GM21723 (cell line): ENCODE results near the gene ARHGAP29.

Experiments used
- ATAC-seq: cut with Tn5 transposase; IDR thresholded peaks from one replicate; pipeline ENCODE4 v1.9.1; 2021; ENCODE audit warnings: mild to moderate bottlenecking, moderate library complexity; ENCODE audit not compliant: unreplicated experiment

The ARHGAP29 gene

GRCh38 chr1:94125551-94126514 lies 111.6 kb downstream of the ARHGAP29 start:
- ATAC-seq, result no peak

- no peak for ATAC-seq
Observed at GRCh38 chr1:94124538-94124937, 112.8 kb downstream of the ARHGAP29 start.

- ATAC-seq, result no peak
Observed at GRCh38 chr1:94122201-94122970, 115.0 kb downstream of the ARHGAP29 start.
